Activated naive CD4-positive, alpha-beta T cell treated with anti-CD3 and anti-CD28 coated beads for 36 hours (primary cell): ENCODE results near the gene FMO5. TPM values are rescaled to one million over a fixed set of nuclear protein-coding genes. Genes with fewer than 3 reads are reported as not detected.

ENCODE experiments used
- CTCF ChIA-PET: fragments of 350-600 bp; sonication (Branson Sonifier 250); formaldehyde crosslinking; loops from one replicate; lab custom pipeline; 2021; ENCODE audit warnings: antibody characterized with exemption; lab: Charles Lee
- DNase-seq: peaks from one replicate; pipeline ENCODE4 v3.0.0-alpha.2; 2020
- H3K27ac Mint-ChIP-seq: one replicate; pipeline ENCODE4 v1.8.0; 2021; ENCODE audit warnings: mild to moderate bottlenecking, mixed read lengths
- H3K27me3 Mint-ChIP-seq: one replicate; pipeline ENCODE4 v1.8.0; 2021; ENCODE audit warnings: low read depth, mixed read lengths
- H3K36me3 Mint-ChIP-seq: one replicate; pipeline ENCODE4 v1.8.0; 2021; ENCODE audit warnings: low read depth, mixed read lengths
- H3K4me1 Mint-ChIP-seq: one replicate; pipeline ENCODE4 v1.8.0; 2021; ENCODE audit warnings: low read depth, mixed read lengths
- H3K4me3 Mint-ChIP-seq: one replicate; pipeline ENCODE4 v1.8.0; 2021; ENCODE audit warnings: mild to moderate bottlenecking, moderate library complexity, mixed read lengths
- H3K9me3 Mint-ChIP-seq: one replicate; pipeline ENCODE4 v1.8.0; 2021; ENCODE audit warnings: mixed read lengths
- intact Hi-C: fragments of 100-400 bp; cut with micrococcal nuclease; formaldehyde crosslinking; loops from one replicate; pipeline ENCODE4 v1.15.1; 2023
- total RNA-seq, 2 experiments: library from RNA; stranded (reverse); gene quantifications; one replicate each; pipeline ENCODE4 v1.2.3, GENCODE V29; 2021

The FMO5 gene
- total RNA-seq, 2 experiments from 2014 or later = 0.14 TPM; not detected in 1

DNA sequence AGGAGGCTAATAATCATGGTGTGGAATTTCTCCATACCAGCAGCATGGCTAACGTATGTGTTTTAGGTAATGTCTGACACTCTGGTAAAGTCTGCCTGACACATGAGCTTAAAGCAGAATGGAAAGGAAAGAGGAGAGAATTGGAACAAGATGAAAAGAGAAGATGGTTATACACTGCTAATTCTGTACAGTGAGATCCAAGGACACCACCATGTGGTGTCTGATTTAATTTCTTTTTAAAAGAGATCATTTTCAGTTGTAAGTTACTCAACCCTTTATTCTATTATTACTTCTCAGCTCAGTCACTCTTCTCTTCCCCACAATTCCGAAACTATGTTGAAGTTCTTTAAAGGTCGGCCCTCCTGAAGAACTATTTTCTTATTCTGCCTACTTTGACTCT, 68.5 kb downstream of the FMO5 start:
- DNase-seq = no peak
- CTCF ChIA-PET = no interaction called here
- Mint-ChIP-seq H3K27ac (no peak overlapping the region), H3K4me3 (no peak overlapping the region), H3K9me3 (no peaks in the 10 kb centered on the region), H3K4me1 (no peaks in the 10 kb centered on the region), H3K27me3 (no peaks in the 10 kb centered on the region), H3K36me3 (peaks cover 29% of the 10 kb centered on the region)
- intact Hi-C loops = no loop called here

DNA sequence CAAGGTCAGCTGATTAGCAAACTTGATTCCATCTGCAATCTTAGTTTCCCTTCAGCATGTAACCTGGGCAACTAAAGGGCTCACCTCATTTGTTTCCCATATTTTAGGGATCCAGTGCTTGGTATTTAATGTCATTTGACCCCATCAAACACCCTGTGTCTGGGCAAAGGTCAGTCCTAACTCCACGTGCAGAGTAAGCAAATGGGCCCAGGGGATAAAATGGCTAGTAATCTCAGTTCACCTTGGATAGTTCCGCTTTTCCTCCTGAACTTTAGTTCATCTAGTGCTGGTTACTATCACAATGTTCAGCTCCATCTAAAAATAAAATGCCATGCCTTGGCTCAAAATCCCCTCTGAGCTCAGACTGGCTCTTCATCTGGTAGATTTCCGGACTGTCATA, 72.4 kb downstream of the FMO5 start:
- Mint-ChIP-seq H3K36me3 (peaks cover 8% of the 10 kb centered on the region), H3K9me3 (no peaks in the 10 kb centered on the region), H3K27me3 (no peaks in the 10 kb centered on the region), H3K4me1 (no peaks in the 10 kb centered on the region), H3K27ac (no peak overlapping the region), H3K4me3 (no peak overlapping the region)
- CTCF ChIA-PET = no interaction called here
- intact Hi-C loops = no loop called here
- no peak for DNase-seq

DNA sequence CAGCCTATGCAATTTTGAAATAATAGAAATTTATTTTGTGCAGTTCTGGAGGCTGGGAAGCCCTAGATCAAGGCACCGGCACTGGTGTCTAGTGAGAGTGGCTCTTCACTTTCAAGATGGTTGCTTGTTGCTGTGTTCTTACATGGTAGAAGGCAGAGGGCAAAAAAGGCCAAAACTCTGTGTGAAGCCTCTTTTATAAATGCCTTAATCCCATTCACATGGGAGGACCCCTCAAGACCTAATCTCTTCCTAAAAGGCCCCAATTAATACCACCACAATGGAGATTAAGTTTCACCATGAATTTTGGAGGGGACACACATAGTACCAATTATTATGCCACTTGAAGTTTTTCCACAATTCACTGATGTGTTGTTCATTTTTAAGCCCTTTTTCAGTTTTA, 73.9 kb downstream of the FMO5 start:
- intact Hi-C loops = no loop called here
- Mint-ChIP-seq H3K9me3 (no peaks in the 10 kb centered on the region), H3K27ac (no peak overlapping the region), H3K36me3 (peaks cover 6% of the 10 kb centered on the region), H3K27me3 (no peaks in the 10 kb centered on the region), H3K4me1 (no peaks in the 10 kb centered on the region), H3K4me3 (no peak overlapping the region)
- CTCF ChIA-PET = no interaction called here
- DNase-seq = no peak

DNA sequence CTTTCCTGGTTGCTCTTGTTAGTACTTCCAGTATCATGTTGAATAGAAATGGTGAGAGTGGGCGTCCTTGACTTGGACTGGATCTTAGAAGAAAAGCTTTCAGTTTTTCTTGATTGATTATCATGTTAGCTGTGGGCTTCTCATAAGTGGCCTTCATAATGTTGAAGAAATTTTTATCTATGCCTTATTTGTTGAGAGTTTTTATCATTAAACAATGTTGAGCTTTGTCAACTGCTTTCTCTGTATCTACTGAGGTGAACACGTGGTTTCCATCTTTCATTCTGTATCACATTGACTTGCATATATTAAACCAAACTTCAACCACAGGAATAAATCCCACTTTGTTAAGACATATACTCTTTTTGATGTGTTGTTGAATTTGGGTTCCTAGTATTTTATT, 82.3 kb downstream of the FMO5 start:
- peaks cover 12% of the 10 kb centered on the region for H3K27me3 Mint-ChIP-seq
- no peak overlapping the region for H3K27ac Mint-ChIP-seq
- H3K36me3 Mint-ChIP-seq = no peaks in the 10 kb centered on the region
- DNase-seq = no peak
- H3K4me3 Mint-ChIP-seq = no peak overlapping the region
- CTCF ChIA-PET = no interaction called here
- no peaks in the 10 kb centered on the region for H3K4me1 Mint-ChIP-seq
- no peaks in the 10 kb centered on the region for H3K9me3 Mint-ChIP-seq
- intact Hi-C loops = no loop called here

Other genes with a start within 250 kb of the FMO5 start
- 1 to 10 TPM; 3.4 to 4.4 TPM for gene PRKAB2, start 52.9 kb downstream of the FMO5 start, total RNA-seq
- 10 to 100 TPM; 54.8 to 56.8 TPM for gene CHD1L, start 17.3 kb upstream of the FMO5 start, total RNA-seq